Panc1 (cell line): Measurements from ENCODE around the gene TIRAP.

Source experiments
- POLR2AphosphoS5 ChIP-seq: IDR thresholded peaks from 2 replicates; pipeline ENCODE4 v1.6.1; 2012; ENCODE audit warnings: mild to moderate bottlenecking, low read depth, low read length, moderate library complexity
- SIN3A ChIP-seq: IDR thresholded peaks from 2 replicates; pipeline ENCODE4 v1.6.1; 2012; ENCODE audit warnings: low read depth, mild to moderate bottlenecking, low read length, moderate library complexity, borderline replicate concordance; ENCODE audit not compliant: insufficient read depth
- TCF7L2 ChIP-seq: IDR thresholded peaks from 2 replicates; pipeline ENCODE4 v1.6.1; 2011; ENCODE audit warnings: mild to moderate bottlenecking, low read depth, low read length, inconsistent platforms
- TF ChIP-seq, protein P1 (sequence below): fragments of 450-650 bp; IDR thresholded peaks from 2 replicates; pipeline ENCODE4 v1.5.1; 2017; ENCODE audit warnings: mild to moderate bottlenecking
- TF ChIP-seq, protein P2 (sequence below), 2 experiments: IDR thresholded peaks; 2 replicates each; pipeline ENCODE4 v1.6.1; 2011 to 2012; ENCODE audit warnings: low read depth in 2 of 2, control low read depth in 1 of 2, low read length in 1 of 2, mild to moderate bottlenecking in 1 of 2, moderate library complexity in 1 of 2; ENCODE audit not compliant: insufficient read depth in 1 of 2

DNA sequence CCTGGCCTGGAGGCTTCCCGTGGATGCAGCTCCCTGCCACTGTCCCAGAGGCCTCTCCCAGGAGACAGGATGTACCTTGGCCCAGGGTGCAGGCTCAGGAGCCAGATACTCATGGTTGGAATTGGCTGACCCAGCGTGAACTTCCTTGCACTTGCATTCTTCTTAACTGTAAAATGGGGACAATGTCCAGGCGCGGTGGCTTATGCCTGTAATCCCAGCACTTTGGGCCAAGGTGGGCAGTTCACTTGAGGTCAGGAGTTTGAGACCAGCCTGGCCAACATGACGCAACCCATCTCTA lies 52.5 kb downstream of the TIRAP start:
- TF ChIP-seq, protein P1, sequence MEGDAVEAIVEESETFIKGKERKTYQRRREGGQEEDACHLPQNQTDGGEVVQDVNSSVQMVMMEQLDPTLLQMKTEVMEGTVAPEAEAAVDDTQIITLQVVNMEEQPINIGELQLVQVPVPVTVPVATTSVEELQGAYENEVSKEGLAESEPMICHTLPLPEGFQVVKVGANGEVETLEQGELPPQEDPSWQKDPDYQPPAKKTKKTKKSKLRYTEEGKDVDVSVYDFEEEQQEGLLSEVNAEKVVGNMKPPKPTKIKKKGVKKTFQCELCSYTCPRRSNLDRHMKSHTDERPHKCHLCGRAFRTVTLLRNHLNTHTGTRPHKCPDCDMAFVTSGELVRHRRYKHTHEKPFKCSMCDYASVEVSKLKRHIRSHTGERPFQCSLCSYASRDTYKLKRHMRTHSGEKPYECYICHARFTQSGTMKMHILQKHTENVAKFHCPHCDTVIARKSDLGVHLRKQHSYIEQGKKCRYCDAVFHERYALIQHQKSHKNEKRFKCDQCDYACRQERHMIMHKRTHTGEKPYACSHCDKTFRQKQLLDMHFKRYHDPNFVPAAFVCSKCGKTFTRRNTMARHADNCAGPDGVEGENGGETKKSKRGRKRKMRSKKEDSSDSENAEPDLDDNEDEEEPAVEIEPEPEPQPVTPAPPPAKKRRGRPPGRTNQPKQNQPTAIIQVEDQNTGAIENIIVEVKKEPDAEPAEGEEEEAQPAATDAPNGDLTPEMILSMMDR = no peak
- TF ChIP-seq POLR2AphosphoS5 = no peak
- no peak for TF ChIP-seq TCF7L2
- no peak for TF ChIP-seq SIN3A
- TF ChIP-seq, protein P2, sequence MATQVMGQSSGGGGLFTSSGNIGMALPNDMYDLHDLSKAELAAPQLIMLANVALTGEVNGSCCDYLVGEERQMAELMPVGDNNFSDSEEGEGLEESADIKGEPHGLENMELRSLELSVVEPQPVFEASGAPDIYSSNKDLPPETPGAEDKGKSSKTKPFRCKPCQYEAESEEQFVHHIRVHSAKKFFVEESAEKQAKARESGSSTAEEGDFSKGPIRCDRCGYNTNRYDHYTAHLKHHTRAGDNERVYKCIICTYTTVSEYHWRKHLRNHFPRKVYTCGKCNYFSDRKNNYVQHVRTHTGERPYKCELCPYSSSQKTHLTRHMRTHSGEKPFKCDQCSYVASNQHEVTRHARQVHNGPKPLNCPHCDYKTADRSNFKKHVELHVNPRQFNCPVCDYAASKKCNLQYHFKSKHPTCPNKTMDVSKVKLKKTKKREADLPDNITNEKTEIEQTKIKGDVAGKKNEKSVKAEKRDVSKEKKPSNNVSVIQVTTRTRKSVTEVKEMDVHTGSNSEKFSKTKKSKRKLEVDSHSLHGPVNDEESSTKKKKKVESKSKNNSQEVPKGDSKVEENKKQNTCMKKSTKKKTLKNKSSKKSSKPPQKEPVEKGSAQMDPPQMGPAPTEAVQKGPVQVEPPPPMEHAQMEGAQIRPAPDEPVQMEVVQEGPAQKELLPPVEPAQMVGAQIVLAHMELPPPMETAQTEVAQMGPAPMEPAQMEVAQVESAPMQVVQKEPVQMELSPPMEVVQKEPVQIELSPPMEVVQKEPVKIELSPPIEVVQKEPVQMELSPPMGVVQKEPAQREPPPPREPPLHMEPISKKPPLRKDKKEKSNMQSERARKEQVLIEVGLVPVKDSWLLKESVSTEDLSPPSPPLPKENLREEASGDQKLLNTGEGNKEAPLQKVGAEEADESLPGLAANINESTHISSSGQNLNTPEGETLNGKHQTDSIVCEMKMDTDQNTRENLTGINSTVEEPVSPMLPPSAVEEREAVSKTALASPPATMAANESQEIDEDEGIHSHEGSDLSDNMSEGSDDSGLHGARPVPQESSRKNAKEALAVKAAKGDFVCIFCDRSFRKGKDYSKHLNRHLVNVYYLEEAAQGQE (IDR thresholded peaks at IDR 0.05; ENCODE audit: insufficient read depth in 1 of 2, low read depth in 2 of 2, low read length in 1 of 2) = no peak
